Epidermal melanocyte (primary cell): ENCODE measurements around the gene IFNGR1.
A peak's percentile ranks its signal among the peaks of the same experiment; 100 is the strongest.
"Not testable (repeated sequence)": the region's sequence is repeated elsewhere in the genome, so short reads cannot be mapped to it uniquely, and the experiment has no call there.

Experiments used
- DNase-seq: peaks from one replicate; pipeline ENCODE4 v3.0.0; 2011; ENCODE audit warnings: low spot score; ENCODE audit not compliant: insufficient read length

Gene IFNGR1

GRCh38 chr6:137236581-137237355 lies 17.6 kb upstream of the IFNGR1 start:
- no peak for DNase-seq

GRCh38 chr6:137235686-137236085 lies 16.5 kb upstream of the IFNGR1 start:
- DNase-seq = no peak

GRCh38 chr6:137233911-137234863 lies 15.0 kb upstream of the IFNGR1 start:
- DNase-seq = no peak

- DNase-seq = no peak
Observed at GRCh38 chr6:137231895-137232294, 12.7 kb upstream of the IFNGR1 start.

GRCh38 chr6:137230956-137231555 lies 11.9 kb upstream of the IFNGR1 start:
- DNase-seq = no peak

- DNase-seq = no peak
Observed at GRCh38 chr6:137230547-137230946, 11.4 kb upstream of the IFNGR1 start.

GRCh38 chr6:137229075-137229759 lies 10.0 kb upstream of the IFNGR1 start:
- DNase-seq = no peak

- DNase-seq = no peak
Observed at GRCh38 chr6:137227871-137228302, 8.7 kb upstream of the IFNGR1 start.

- no peak for DNase-seq
Observed at GRCh38 chr6:137226697-137227096, 7.5 kb upstream of the IFNGR1 start.

- no peak for DNase-seq
Observed at GRCh38 chr6:137224799-137225198, 5.6 kb upstream of the IFNGR1 start.

GRCh38 chr6:137223370-137224131 lies 4.4 kb upstream of the IFNGR1 start:
- DNase-seq = no peak

GRCh38 chr6:137222381-137222780 lies 3.2 kb upstream of the IFNGR1 start:
- no peak for DNase-seq

GRCh38 chr6:137219664-137220252 lies 573 bp upstream of the IFNGR1 start:
- no peak for DNase-seq

GRCh38 chr6:137218473-137218916 lies 690 bp downstream of the IFNGR1 start:
- peak; percentile 41 for DNase-seq

- DNase-seq = no peak
Observed at GRCh38 chr6:137217801-137218472, 1.2 kb downstream of the IFNGR1 start.

- no peak for DNase-seq
Observed at GRCh38 chr6:137216875-137217553, 2.2 kb downstream of the IFNGR1 start.

GRCh38 chr6:137216106-137216505 lies 3.1 kb downstream of the IFNGR1 start:
- no peak for DNase-seq

GRCh38 chr6:137215630-137216029 lies 3.6 kb downstream of the IFNGR1 start:
- DNase-seq = not testable (repeated sequence)

GRCh38 chr6:137214931-137215330 lies 4.3 kb downstream of the IFNGR1 start:
- no peak for DNase-seq
